Naive thymus-derived CD4-positive, alpha-beta T cell (primary cell): ENCODE measurements around the gene GMPPA. TPM values are rescaled to one million over a fixed set of nuclear protein-coding genes. Genes with fewer than 3 reads are reported as not detected.

Source experiments
- ATAC-seq: fragments of 150-1000 bp; cut with Tn5 transposase; 2 replicates; pipeline ENCODE4 v1.10.0; 2021; ENCODE audit warnings: mild to moderate bottlenecking, moderate library complexity
- CTCF ChIA-PET: fragments of 350-600 bp; sonication (Branson Sonifier 250); formaldehyde crosslinking; loops from one replicate; lab custom pipeline; 2021; ENCODE audit warnings: antibody characterized with exemption; lab: Charles Lee
- POLR2A ChIA-PET: fragments of 350-600 bp; sonication (Branson Sonifier 250); formaldehyde crosslinking; loops from one replicate; lab custom pipeline; 2021; ENCODE audit warnings: antibody characterized with exemption, inconsistent platforms; lab: Charles Lee
- DNase-seq, 9 donors: peaks; one replicate each; pipeline versions ENCODE4 v3.0.0 to v3.0.0-alpha.2; 2020 to 2022; ENCODE audit warnings: mixed read lengths in 1 of 9
- H3K27ac ChIP-seq: one replicate; pipeline ENCODE4 v1.7.0; 2013; ENCODE audit warnings: mild to moderate bottlenecking, low read depth, low read length, moderate library complexity
- H3K27me3 ChIP-seq, 2 donors: one replicate each; pipeline ENCODE4 v1.7.0; 2013; ENCODE audit warnings: low read length in 2 of 2, mild to moderate bottlenecking in 2 of 2, moderate library complexity in 2 of 2; ENCODE audit not compliant: control insufficient read depth in 2 of 2, insufficient read depth in 2 of 2
- H3K36me3 ChIP-seq, 3 experiments: 1 replicate in 2 of 3; 2 replicates in 1 of 3; pipeline ENCODE4 v1.7.0; 2013; ENCODE audit warnings: low read length in 3 of 3, mild to moderate bottlenecking in 3 of 3, moderate library complexity in 1 of 3; ENCODE audit not compliant: insufficient read depth in 3 of 3, control insufficient read depth in 2 of 3
- H3K4me1 ChIP-seq, 2 donors: one replicate each; pipeline ENCODE4 v1.7.0; 2013; ENCODE audit warnings: low read length in 2 of 2, mild to moderate bottlenecking in 2 of 2, moderate library complexity in 1 of 2; ENCODE audit not compliant: control insufficient read depth in 2 of 2, insufficient read depth in 2 of 2
- H3K4me3 ChIP-seq: 2 replicates; pipeline ENCODE4 v1.7.0; 2013; ENCODE audit warnings: mild to moderate bottlenecking, low read length
- H3K9me3 ChIP-seq, 3 experiments: 1 replicate in 2 of 3; 2 replicates in 1 of 3; pipeline ENCODE4 v1.7.0; 2013; ENCODE audit warnings: low read length in 3 of 3; ENCODE audit not compliant: control insufficient read depth in 2 of 3
- H3K27ac Mint-ChIP-seq, 9 donors: one replicate each; pipeline ENCODE4 v1.8.0; 2020 to 2022; ENCODE audit warnings: mixed read lengths in 9 of 9, mild to moderate bottlenecking in 8 of 9, moderate library complexity in 5 of 9, inconsistent platforms in 2 of 9
- H3K27me3 Mint-ChIP-seq, 5 donors: one replicate each; pipeline ENCODE4 v1.8.0; 2021 to 2022; ENCODE audit warnings: mixed read lengths in 5 of 5, mild to moderate bottlenecking in 1 of 5
- H3K36me3 Mint-ChIP-seq, 5 donors: one replicate each; pipeline ENCODE4 v1.8.0; 2020 to 2022; ENCODE audit warnings: mixed read lengths in 5 of 5, mild to moderate bottlenecking in 3 of 5, inconsistent platforms in 1 of 5
- H3K4me1 Mint-ChIP-seq, 7 donors: one replicate each; pipeline ENCODE4 v1.8.0; 2020 to 2022; ENCODE audit warnings: mixed read lengths in 7 of 7, mild to moderate bottlenecking in 3 of 7, inconsistent platforms in 1 of 7
- H3K4me3 Mint-ChIP-seq, 10 donors: one replicate each; pipeline ENCODE4 v1.8.0; 2020 to 2022; ENCODE audit warnings: mild to moderate bottlenecking in 10 of 10, mixed read lengths in 10 of 10, moderate library complexity in 6 of 10, inconsistent platforms in 2 of 10
- H3K9me3 Mint-ChIP-seq, 11 donors: one replicate each; pipeline ENCODE4 v1.8.0; 2020 to 2022; ENCODE audit warnings: mixed read lengths in 11 of 11, mild to moderate bottlenecking in 4 of 11, inconsistent platforms in 1 of 11, moderate library complexity in 1 of 11
- intact Hi-C, 2 donors: fragments of 100-400 bp; cut with micrococcal nuclease; formaldehyde crosslinking; loops; one replicate each; pipeline ENCODE4 v1.15.1; 2023
- polyA plus RNA-seq, 2 donors: library from polyadenylated mRNA; unstranded; fragments of 300-500 nt; fragmentation: Illumina TruSeq; gene quantifications; one replicate each; pipeline ENCODE4 v1.2.3, GENCODE V29; 2021
- total RNA-seq, 6 experiments: library from RNA in 5 of 6; stranded (reverse) in 5 of 6; gene quantifications; 1 replicate in 5 of 6; 2 replicates in 1 of 6; pipeline ENCODE4 v1.2.3 and lab custom pipeline; 2021 to 2026

Gene GMPPA
- total and polyA plus RNA-seq, 7 experiments from 2014 or later = 11.8 to 58.3 (median 28.1) TPM

DNA sequence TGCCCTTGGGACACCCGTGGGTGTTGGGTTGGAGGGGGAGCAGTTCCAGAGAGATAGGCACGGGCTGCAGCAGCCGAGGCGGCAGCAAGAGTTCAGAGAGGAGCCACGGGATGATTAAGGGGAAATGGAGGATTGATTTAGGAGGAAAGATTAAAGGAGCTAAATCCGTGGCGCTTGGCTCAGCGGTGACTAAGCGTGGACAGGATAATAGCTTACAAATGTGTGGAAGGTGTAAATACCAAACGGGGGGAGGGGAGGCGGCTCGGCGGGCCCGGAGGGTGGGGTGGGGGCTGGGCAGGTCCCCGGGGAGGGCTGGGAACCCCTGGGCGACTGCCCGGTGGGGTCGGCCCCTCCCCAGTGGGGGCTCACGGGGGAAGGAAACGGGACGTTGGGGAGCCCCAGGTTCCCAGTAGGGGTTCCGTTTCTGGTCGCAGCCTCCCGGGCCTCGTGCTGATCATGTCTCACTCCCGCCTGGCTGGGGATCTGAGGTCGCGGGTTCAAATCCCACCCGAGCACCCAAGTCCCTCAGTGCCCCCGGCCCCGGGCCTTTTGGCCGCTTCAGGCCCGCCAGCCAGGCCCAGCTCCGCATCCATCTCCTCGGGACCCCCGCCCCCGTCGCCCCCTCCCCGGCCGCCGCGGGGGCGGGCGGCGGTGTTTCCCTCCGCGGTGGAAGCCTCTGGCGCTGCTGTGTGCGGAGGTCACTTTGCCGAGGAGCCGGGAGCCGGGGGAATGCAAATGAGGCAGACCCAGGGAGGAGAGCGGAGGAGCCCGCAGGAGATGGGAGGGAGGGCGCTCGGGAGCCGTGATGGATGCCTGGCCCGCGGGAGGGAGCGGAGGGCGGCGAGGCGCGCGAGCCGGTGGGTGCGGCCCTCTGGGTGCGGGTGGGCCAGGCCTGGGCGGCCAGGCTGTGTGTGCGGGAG, 23.7 kb downstream of the GMPPA start:
- Mint-ChIP-seq H3K4me3 (peak overlapping the region; percentile 12 to 78 (median 52)), H3K36me3 (no peaks in the 10 kb centered on the region), H3K27ac (no peak overlapping the region), H3K4me1 (peaks cover 3 to 23% (median 18%) of the 10 kb centered on the region in 7 donors), H3K9me3 (peaks cover 0 to 2% (median 0%) of the 10 kb centered on the region in 11 donors), H3K27me3 (peaks cover 71 to 85% (median 78%) of the 10 kb centered on the region in 5 donors)
- Histone ChIP-seq H3K4me1 (peaks cover 0 to 5% of the 10 kb centered on the region in 2 donors), H3K27me3 (peaks cover 0 to 31% of the 10 kb centered on the region in 2 donors), H3K36me3 (no peaks in the 10 kb centered on the region), H3K4me3 (no peak overlapping the region), H3K9me3 (no peaks in the 10 kb centered on the region), H3K27ac (no peak overlapping the region)
- ATAC-seq = no peak
- CTCF ChIA-PET = interaction anchor here (1.9 to 2.4 kb wide), 2 partner anchors 7 to 13 kb away, joined by 5 to 11 read pairs; no protein-coding TSS in a partner anchor
- DNase-seq = no peak
- intact Hi-C loops = no loop called here
- POLR2A ChIA-PET = no interaction called here

DNA sequence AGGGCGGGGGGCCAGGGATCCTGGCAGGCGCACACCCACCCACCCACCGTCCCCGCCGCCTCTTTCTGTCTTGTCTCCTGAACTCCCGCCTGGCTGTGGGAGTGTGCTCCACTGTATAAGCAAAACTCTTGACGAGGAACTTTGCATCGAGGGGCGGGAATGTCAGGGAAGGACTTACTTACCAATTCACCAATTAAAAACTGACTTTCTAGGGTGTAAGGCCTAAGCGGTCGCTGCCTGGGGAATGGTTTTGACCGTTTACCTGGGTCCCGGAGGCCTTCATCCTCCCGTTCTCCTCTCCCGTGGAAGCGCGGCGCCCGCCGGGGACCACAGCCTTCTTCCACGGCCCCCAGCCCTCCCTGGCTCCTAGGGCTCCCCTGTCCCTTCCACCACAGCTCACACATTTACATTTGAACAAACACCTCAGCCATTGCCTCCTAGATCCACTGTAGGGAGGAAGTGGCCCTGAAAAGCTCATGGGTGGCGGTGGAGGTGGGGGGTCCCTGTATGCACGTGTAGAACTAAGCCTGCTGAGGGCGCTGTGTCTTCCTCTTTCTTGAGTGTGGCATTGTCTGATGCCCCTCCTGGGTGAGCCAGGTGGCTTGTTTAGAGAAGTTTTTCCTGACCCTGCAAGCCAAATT, 24.5 kb downstream of the GMPPA start:
- H3K36me3 ChIP-seq = no peaks in the 10 kb centered on the region
- H3K9me3 ChIP-seq = no peaks in the 10 kb centered on the region
- intact Hi-C loops = no loop called here
- peaks cover 0 to 33% of the 10 kb centered on the region in 2 donors for H3K27me3 ChIP-seq
- Mint-ChIP-seq H3K36me3 (no peaks in the 10 kb centered on the region), H3K9me3 (peaks cover 0 to 2% (median 0%) of the 10 kb centered on the region in 11 donors), H3K4me1 (peaks cover 3 to 23% (median 18%) of the 10 kb centered on the region in 7 donors), H3K27ac (no peak overlapping the region), H3K27me3 (peaks cover 71 to 85% (median 78%) of the 10 kb centered on the region in 5 donors), H3K4me3 (peak overlapping the region in 8 of 10 donors; percentile 8 to 78 (median 62))
- POLR2A ChIA-PET = no interaction called here
- H3K4me1 ChIP-seq = peaks cover 0 to 5% of the 10 kb centered on the region in 2 donors
- no peak overlapping the region for H3K27ac ChIP-seq
- ATAC-seq = no peak
- H3K4me3 ChIP-seq = no peak overlapping the region
- CTCF ChIA-PET = no interaction called here
- DNase-seq = no peak

DNA sequence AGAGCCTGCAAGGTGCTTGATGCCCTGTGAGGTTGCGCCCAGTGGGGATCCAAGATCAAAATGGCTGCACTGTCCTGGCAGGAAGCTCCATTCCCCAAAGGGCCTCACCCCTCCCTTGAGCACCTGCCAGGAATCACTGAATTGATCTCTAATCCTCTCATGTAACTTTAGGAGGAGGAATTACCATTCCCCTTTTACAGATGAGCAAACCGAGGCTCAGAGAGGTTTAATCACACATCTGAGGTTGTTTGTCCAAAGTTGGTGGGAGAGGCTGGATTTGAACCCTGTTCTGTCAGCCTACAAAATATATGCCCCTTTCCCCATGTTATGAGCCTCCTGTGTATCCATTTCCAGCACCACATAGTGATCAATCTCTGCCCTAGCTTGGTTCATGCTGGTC, 26.1 kb downstream of the GMPPA start:
- H3K27me3 Mint-ChIP-seq = peaks cover 81 to 86% (median 83%) of the 10 kb centered on the region in 5 donors
- H3K36me3 ChIP-seq = no peaks in the 10 kb centered on the region
- peaks cover 0 to 2% (median 0%) of the 10 kb centered on the region in 11 donors for H3K9me3 Mint-ChIP-seq
- H3K4me1 Mint-ChIP-seq = peaks cover 3 to 23% (median 18%) of the 10 kb centered on the region in 7 donors
- peaks cover 0 to 5% of the 10 kb centered on the region in 2 donors for H3K4me1 ChIP-seq
- ATAC-seq (no peak), DNase-seq (no peak)
- ChIA-PET CTCF (no interaction called here), POLR2A (no interaction called here)
- intact Hi-C loops = no loop called here
- no peak overlapping the region for H3K27ac ChIP-seq
- H3K9me3 ChIP-seq = no peaks in the 10 kb centered on the region
- no peaks in the 10 kb centered on the region for H3K36me3 Mint-ChIP-seq
- H3K4me3 Mint-ChIP-seq = no peak overlapping the region
- H3K27ac Mint-ChIP-seq = no peak overlapping the region
- no peak overlapping the region for H3K4me3 ChIP-seq
- H3K27me3 ChIP-seq = peaks cover 0 to 43% of the 10 kb centered on the region in 2 donors

DNA sequence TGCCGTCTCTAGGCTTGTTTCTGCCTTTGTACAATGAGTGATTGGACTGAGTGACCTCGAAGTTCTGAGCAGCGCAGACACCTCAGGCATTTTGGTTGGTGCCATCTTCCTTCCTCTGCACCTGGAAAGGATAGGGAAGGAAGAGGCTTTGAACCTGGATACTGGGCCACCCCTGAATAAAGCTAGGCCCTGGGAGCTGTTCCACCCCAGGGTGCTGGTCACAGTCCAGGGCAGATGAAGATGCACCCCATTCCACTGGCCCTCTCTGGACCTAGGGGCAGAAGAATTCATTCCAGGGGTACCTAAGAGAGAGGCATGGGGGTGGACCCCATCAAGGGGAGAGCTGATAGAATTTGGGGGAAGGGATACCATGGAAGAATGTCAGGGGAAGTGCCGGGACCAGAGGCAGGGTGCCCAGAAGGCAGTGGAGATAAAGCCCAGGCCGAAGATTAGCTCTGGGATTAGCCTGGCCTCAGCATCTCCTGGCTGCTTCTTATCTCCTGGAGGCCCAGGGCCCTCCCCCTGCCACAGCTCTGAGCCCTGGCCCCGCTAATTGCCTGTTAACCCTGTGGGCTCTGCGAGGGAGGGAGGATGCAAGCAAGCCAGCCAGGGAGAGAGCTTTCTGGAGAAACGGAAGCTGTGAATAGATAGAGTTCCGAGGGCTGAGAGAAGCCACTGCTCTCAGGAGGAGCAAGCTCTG, 27.0 kb downstream of the GMPPA start:
- intact Hi-C loops = no loop called here
- H3K4me1 ChIP-seq = peaks cover 0 to 12% of the 10 kb centered on the region in 2 donors
- Mint-ChIP-seq H3K27ac (no peak overlapping the region), H3K4me3 (peak overlapping the region in 1 of 10 donors; percentile 39), H3K36me3 (no peaks in the 10 kb centered on the region), H3K9me3 (peaks cover 0 to 2% (median 0%) of the 10 kb centered on the region in 11 donors), H3K4me1 (peaks cover 3 to 26% (median 18%) of the 10 kb centered on the region in 7 donors), H3K27me3 (peaks cover 83 to 89% (median 83%) of the 10 kb centered on the region in 5 donors)
- peaks cover 2 to 49% of the 10 kb centered on the region in 2 donors for H3K27me3 ChIP-seq
- H3K4me3 ChIP-seq = no peak overlapping the region
- POLR2A ChIA-PET = no interaction called here
- H3K9me3 ChIP-seq = no peaks in the 10 kb centered on the region
- H3K36me3 ChIP-seq = no peaks in the 10 kb centered on the region
- ATAC-seq = no peak
- no peak overlapping the region for H3K27ac ChIP-seq
- no peak for DNase-seq
- CTCF ChIA-PET = interaction anchor here (0.9 to 1.9 kb wide), 2 partner anchors 14 to 30 kb away, joined by 4 to 5 read pairs; a partner anchor contains a TSS

DNA sequence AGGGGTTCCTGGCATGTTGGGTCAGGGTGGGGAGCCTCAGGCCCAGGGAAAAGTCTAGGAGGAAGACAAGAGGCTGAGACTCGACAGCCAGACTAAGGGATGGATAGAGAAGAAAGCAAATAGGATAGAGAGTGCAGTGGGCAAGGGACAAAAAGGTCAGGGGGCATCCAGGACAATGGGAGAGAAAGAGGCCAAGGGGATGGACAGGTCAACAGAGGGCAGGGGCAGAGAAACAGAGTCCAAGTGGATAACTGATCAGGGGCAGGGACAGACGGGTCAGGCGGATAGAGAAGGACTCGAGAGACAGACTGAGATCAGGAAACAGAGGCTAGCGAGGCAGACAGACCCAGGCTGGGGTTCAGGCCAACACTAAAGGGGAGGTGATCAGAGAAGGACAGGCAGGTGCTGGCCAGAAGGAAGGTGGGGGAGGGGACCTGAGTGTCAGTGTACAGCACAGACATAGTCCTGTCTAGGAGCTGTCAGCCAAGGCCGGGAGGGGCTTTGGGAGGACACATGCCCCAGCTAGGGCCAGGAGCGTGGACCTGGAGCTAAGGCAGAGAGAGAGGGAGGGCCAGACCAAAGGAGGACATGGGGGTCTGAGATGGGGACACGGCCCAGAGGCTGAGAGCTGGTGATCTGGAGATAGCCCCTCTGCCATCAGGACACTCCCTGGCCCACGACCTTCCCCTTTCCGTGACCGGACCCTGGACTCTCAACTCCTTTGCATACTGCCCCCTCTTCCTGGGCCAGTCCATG, 27.8 kb downstream of the GMPPA start:
- H3K27ac ChIP-seq = no peak overlapping the region
- peaks cover 3 to 47% of the 10 kb centered on the region in 2 donors for H3K27me3 ChIP-seq
- POLR2A ChIA-PET = no interaction called here
- Mint-ChIP-seq H3K4me1 (peaks cover 3 to 22% (median 15%) of the 10 kb centered on the region in 7 donors), H3K27ac (no peak overlapping the region), H3K27me3 (peaks cover 82 to 89% (median 84%) of the 10 kb centered on the region in 5 donors), H3K4me3 (no peak overlapping the region), H3K9me3 (peaks cover 0 to 2% (median 0%) of the 10 kb centered on the region in 11 donors), H3K36me3 (no peaks in the 10 kb centered on the region)
- no peaks in the 10 kb centered on the region for H3K36me3 ChIP-seq
- CTCF ChIA-PET = interaction anchor here (0.6 to 4.8 kb wide), 5 partner anchors 13 to 92 kb away, joined by 4 to 60 read pairs (median 4); partner anchors contain the start of gene GMPPA
- H3K4me1 ChIP-seq = peaks cover 0 to 12% of the 10 kb centered on the region in 2 donors
- intact Hi-C loops = no loop called here
- no peak for DNase-seq
- ATAC-seq = no peak
- no peak overlapping the region for H3K4me3 ChIP-seq
- H3K9me3 ChIP-seq = no peaks in the 10 kb centered on the region
